Inflammatory macrophage treated with lipopolysaccharide for 1 hour (primary cell): ENCODE data around the gene CSF2.

Experiments used
- DNase-seq, 2 donors: peaks; one replicate each; pipeline ENCODE4 v3.0.0-alpha.2; 2020 to 2022

CSF2 gene

GRCh38 chr5:132070460-132071337 lies 2.9 kb upstream of the CSF2 start:
- peak; percentile 63 to 72 for DNase-seq

GRCh38 chr5:132071338-132071707 lies 2.3 kb upstream of the CSF2 start:
- no peak for DNase-seq

- no peak for DNase-seq
Measured at GRCh38 chr5:132072070-132072469, 1.5 kb upstream of the CSF2 start.

- no peak for DNase-seq
Measured at GRCh38 chr5:132072528-132072927, 1.1 kb upstream of the CSF2 start.

- DNase-seq: no peak
Measured at GRCh38 chr5:132074091-132074771, 642 bp downstream of the CSF2 start.

- peak in 1 of 2 donors; percentile 39 for DNase-seq
Measured at GRCh38 chr5:132074772-132075718, 1.5 kb downstream of the CSF2 start.

GRCh38 chr5:132075719-132076077 lies 2.1 kb downstream of the CSF2 start:
- DNase-seq: no peak

- DNase-seq: no peak
Measured at GRCh38 chr5:132076202-132076830, 2.7 kb downstream of the CSF2 start.

- DNase-seq: no peak
Measured at GRCh38 chr5:132076983-132077382, 3.4 kb downstream of the CSF2 start.

GRCh38 chr5:132079081-132079480 lies 5.5 kb downstream of the CSF2 start:
- no peak for DNase-seq

GRCh38 chr5:132079619-132080018 lies 6.0 kb downstream of the CSF2 start:
- no peak for DNase-seq

GRCh38 chr5:132080595-132080994 lies 7.0 kb downstream of the CSF2 start:
- no peak for DNase-seq

GRCh38 chr5:132081458-132081857 lies 7.9 kb downstream of the CSF2 start:
- no peak for DNase-seq

- DNase-seq: no peak
Measured at GRCh38 chr5:132082329-132083023, 8.9 kb downstream of the CSF2 start.

- DNase-seq: no peak
Measured at GRCh38 chr5:132083071-132083678, 9.6 kb downstream of the CSF2 start.

GRCh38 chr5:132085686-132086085 lies 12.1 kb downstream of the CSF2 start:
- DNase-seq: no peak

- peak; percentile 27 to 63 for DNase-seq
Measured at GRCh38 chr5:132086277-132086794, 12.7 kb downstream of the CSF2 start.

- DNase-seq: no peak
Measured at GRCh38 chr5:132087176-132087575, 13.6 kb downstream of the CSF2 start.

- DNase-seq: no peak
Measured at GRCh38 chr5:132087661-132088060, 14.1 kb downstream of the CSF2 start.

GRCh38 chr5:132089363-132089762 lies 15.8 kb downstream of the CSF2 start:
- DNase-seq: no peak

GRCh38 chr5:132090107-132090506 lies 16.5 kb downstream of the CSF2 start:
- DNase-seq: no peak
